Stimulated activated naive CD4-positive, alpha-beta T cell treated with Interleukin-2 at 50 U/mL for 16 hours (primary cell): ENCODE data around the gene ISG15.
A peak's percentile ranks its signal among the peaks of the same experiment; 100 is the strongest.

Source experiments
- DNase-seq: peaks from one replicate; lab custom pipeline; 2025; lab: John Stamatoyannopoulos, UW

Gene ISG15

DNA sequence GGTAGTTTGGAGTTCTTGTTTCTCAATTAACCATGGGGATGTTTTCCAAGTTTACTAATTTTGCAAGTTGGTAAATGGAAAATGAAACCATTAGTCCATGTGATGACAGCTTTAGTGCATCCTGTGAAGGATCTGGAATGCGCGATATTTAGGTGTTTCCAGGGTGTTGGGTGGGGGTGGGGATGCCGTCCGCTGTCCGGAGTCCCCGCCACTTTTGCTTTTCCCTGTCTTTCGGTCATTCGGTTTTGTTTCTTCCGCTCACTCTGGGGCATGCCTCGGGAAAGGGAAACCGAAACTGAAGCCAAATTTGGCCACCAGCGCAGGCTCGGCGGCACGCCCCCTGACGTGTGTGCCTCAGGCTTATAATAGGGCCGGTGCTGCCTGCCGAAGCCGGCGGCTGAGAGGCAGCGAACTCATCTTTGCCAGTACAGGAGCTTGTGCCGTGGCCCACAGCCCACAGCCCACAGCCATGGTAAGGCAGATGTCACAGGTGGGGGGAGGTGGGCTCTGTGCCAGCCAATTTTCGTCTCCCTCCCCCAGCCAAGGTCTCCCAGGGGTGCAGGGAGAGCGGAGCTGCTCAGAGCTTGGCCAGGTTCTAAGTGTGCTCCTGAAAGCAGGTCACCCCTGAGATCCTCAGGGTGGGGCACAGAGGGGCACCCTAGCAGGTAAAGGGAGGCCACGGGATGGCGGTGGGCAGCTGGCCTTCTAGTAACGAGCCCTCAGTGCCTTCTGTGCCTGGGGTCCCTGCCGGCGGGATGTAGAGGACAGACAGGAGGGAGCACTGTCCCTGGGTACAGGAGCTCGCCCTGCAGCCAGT lies at the start of gene ISG15:
ISG15 (plus strand) TSS at position 393 of the 817 bp plus-strand sequence; CDS start at position 470, 77 bp downstream.
- DNase-seq, result peak; percentile 84

DNA sequence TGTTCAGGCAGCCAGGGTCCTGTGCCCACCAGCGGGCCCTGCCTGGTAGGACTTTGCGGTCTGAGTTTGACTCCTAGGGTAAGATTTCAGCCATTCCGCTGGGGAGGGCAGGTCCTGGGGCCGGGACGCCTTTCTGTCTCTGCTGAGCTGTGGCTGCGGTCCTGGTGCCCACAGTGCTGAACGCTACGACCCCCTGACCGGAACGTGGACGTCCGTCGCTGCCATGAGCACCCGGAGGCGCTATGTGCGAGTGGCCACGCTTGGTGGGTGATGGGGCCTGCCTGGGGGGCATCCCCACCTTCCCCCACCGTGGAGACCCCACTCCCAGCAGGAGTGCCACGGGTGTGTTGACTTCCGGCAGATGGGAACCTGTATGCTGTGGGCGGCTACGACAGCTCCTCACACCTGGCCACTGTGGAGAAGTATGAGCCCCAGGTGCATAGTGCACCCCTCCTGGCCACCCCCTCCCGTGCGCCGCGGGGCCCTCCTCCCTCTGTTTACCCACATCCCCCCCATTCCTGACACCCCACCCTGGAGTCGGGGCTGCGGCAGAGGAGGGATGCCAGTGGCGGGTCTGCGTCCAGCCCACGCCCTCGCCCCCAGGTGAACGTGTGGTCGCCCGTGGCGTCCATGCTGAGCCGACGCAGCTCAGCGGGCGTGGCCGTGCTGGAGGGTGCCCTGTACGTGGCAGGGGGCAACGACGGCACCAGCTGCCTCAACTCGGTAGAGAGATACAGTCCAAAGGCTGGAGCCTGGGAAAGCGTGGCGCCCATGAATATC lies 49.4 kb upstream of the ISG15 start:
- no peak for DNase-seq

DNA sequence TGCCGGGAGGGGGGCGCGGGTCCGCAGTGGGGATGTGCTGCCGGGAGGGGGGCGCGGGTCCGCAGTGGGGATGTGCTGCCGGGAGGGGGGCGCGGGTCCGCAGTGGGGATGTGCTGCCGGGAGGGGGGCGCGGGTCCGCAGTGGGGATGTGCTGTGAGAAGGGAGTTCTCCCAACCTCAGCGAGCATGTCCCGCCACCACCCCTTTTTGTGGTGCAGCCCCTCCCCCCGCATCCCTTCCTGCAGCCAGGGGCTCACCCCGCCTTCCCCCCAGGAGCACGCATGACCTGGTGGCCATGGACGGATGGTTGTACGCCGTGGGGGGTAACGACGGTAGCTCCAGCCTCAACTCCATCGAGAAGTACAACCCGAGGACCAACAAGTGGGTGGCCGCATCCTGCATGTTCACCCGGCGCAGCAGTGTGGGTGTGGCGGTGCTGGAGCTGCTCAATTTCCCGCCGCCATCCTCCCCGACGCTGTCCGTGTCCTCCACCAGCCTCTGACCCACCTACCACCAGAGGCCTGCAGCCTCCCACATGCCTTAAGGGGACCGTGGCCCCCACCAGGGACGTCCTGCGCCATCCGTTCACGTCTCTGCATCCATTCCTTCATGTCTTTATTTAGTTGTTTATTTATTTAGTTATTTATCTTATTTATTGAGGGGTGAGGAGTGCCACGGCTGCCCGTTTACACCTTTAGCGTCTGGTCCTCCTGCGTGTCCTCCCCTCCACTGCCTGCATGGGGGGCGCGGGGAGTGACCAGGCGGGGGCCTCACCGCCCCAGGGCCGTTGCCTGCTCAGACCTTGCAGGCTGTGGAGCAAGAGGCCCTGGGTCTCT lies 48.4 kb upstream of the ISG15 start:
- no peak for DNase-seq

DNA sequence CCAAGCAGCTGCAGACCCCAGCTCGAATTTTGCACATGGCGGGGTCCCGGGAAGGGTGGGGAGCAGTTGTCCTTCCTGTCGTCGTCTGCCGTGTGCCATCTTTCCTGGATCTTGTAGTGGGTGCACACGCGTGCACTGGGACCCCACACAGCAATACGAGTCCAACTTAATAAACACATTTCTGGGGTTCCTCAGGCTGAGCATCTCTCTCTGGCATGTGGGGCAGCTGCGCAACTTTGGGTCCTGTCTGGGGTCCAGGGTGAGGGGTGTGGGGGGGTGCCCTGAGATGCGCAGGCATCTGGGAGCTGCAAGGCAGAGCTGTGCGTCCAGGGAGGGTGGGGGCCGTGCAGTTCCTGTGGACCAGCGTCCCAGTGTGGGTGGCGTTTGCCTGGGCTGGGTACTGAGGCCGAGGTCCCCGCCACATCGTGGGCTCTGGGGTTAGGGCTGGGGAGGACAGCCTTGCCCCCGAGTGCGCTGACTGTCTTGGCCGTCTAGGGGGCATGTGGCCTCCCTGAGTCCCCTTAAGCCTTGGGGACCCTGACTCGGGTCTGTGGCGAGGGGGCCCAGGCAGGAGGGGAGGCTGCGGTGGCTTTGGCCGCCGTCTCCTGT lies 47.7 kb upstream of the ISG15 start:
- no peak for DNase-seq

DNA sequence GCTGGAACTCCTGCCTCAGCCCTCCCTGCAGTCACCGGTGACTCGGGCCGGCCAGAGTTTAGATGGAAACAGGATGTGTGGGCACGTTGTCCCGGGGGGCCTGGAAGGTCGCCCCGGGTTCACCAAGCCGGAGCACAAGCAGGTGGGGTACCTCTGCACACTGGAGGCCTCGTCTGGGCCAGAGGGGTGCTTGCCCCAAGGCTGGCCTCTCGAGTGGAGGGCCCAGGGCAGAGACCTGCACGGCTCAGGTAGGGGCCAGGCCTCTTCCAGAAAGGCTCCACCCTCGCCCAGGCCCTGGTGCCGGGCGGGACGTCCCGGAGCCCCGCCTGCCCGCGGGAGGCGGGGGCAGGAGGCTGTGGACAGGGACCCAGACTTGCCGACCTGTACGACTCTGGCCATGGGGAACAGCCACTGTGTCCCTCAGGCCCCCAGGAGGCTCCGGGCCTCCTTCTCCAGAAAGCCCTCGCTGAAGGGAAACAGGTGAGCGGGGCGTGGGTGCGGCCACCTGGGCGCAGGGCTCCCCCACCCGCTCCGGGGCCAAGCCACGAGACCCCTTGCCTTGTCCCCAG lies 47.1 kb upstream of the ISG15 start, which contains the start of gene PLEKHN1:
PLEKHN1 (plus strand) TSS at position 348 of the 569 bp plus-strand sequence; CDS start at position 398, 50 bp downstream.
- no peak for DNase-seq

DNA sequence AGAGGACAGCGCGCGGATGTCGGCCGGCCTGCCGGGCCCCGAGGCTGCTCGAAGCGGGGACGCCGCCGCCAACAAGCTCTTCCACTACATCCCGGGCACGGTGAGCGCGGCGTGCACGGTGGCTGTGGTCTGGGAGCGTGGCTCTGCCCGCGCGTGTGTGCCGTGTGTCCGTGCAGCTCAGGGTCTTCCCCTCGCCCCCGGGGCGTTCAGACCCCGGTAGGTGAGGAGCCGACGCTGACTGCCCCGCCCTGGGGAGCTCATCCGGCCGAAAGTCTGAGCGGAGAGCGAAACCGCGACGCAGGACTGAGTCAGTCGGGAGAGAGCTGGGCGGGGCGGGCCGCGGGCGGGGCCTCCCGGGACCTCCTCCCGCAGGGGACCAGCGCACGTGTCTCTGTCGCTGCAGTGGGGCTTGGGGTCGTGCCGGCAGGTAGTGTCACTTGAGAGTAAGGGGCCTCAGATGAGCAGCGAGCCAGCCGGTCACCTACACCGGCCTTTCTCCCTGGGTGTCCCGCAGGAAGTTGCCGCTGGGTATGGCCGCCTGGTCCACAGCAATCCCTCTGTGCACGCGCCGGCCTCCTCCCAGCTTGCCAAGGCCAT lies 46.5 kb upstream of the ISG15 start:
- DNase-seq, result peak; percentile 83

DNA sequence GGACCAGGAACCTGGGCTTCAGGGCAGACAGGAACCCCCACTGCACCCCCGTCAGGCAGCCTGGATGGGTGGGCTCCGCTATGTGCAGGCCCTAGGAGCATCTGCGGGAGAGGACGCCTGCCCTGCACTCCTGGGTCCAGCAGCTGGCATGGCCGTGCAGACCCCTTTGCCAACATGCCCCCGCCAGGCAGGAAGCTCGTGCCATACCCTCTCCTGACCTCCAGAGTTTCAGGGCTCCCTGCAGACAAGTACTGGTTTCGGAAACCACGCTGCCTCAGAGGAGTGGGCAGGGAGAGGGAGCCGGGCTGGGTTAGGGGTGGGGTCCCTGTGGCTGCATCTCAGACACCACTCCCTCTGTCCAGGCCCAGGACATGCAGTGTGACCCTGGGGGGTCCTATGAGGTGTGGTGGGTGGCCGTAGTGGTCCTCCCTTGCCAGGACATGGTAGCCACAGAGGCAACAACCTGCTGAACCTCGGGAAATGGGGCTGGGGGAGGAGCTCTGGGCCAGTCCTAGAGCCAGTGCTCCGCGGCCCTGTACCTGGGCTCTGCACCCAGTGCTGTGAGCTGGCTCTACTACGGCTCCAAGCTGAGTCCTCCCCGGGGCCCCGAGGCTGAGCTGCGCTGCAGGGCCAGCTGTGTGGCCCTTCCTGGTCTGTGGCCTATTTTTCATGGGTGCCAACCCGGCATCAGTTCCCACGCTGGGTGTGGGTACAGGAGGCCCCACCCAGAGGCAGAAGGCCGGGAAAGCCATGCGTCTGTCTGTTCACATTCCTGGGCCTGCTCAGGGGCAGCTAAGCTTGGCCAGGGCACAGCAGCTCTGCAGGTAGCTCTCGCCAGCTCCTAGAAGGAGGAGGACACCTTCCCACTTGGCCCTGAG lies 45.6 kb upstream of the ISG15 start:
- DNase-seq, result no peak

DNA sequence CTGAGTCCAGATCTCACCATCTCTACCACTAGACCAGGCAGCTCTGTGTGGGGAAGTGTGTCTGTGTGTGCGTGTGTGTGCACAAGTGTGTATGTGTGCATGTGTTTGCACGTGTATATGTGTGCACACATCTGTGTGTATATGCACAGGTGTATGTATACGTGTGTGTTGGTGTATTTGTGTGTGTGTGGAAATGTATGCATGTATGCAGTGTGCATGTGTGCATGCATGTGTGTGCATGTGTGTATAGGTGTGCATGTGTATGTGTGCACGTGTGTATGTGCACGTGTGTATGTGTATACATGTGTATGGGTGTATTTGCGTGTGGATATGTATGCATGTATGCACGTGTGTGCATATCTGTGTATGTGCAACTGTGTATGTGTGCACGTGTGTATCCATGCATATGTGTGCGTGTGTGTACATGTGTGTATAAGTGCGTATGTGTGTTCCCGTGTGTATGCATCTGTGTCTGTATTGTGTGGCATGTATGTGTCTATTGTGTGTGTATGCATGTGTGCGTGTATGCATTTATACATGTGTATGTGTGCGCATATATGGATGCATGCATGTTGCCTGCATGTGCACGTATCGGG lies 43.9 kb upstream of the ISG15 start:
- no peak for DNase-seq

DNA sequence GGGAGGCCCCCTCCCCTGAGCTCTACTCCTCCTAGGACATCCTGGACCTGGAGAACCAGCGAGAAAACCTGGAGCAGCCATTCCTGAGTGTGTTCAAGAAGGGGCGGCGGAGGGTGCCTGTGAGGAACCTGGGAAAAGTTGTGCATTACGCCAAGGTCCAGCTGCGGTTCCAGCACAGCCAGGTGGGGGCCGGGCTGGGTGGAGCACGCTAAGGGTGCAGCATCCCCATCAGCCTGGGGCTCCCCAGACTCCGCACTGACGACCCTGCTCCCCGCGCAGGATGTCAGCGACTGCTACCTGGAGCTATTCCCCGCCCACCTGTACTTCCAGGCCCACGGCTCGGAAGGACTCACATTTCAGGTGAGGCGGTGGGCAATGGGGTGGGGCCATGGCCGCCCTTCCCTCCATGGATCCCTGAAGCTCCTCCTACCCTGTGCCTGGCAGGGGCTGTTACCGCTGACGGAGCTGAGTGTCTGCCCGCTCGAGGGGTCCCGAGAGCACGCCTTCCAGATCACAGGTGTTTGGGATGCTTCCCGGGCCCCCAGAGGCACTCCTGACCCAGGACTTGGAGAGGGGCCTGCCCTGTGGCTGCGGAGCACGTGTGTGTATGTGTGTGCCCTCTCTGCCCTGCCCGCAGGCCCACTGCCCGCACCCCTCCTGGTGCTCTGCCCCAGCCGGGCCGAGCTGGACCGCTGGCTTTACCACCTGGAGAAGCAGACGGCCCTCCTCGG lies 42.9 kb upstream of the ISG15 start:
- DNase-seq, result no peak

DNA sequence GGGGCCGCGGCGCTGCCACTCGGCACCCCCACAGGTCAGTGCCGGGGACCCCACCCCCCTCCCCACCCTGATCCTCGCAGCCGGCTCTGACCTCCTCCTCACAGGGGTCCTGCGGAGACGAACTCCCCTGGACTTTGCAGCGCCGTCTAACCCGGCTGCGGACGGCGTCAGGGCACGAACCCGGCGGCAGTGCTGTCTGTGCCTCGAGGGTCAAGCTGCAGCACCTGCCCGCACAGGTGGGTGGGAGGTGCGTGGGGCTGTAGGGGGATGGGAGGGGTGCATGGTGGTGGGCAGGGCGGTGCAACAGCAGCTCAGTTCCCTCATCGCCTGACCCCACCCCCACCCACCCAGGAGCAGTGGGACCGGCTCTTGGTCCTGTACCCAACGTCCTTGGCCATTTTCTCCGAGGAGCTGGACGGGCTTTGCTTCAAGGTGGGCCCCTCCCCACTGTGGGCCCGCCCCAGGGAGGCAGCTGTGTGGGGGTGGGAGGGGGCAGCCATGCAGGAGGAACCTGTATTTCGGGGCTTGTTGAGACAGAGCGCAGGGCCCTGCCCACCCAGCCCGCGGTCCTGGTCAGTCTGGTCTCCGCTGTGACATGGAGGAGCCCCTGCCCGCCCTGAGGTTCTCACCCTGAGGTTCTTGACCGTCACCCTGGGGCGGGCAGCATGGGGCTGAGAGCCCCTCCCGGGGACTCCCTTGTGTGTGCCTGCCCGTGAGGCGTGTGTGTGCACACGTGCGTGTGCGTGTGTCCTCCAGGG lies 42.1 kb upstream of the ISG15 start:
- DNase-seq, result no peak

DNA sequence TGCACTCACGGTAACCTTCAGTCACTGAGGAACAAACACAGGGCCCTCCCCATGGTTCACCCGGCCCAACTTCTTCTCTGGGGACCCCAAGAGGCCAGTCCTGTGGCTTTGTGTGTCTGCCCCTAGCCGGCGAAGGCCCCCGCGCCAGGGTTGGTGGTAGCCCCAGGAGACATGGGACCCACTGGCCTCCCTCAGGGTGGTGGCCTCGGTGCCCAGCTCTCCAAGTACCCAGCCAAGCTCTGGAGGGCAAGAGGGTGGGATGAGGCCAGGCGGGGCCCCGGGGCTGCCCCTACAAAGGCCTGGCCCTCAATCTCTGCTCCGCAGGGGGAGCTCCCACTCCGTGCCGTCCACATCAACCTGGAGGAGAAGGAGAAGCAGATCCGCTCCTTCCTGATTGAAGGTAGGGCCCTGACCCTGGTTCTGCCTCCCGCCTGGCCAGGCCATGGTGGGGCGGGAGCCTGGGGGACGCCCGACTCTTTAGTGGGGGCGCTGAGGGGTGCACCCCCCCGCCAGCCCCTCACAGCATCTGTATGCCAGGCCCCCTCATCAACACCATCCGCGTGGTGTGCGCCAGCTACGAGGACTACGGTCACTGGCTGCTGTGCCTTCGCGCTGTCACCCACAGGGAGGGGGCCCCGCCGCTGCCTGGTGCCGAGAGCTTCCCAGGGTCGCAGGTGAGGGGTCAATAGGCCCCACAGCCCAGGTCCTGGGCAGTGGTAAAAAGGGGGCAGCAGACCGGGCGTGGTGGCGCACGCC lies 41.4 kb upstream of the ISG15 start:
- DNase-seq, result no peak

DNA sequence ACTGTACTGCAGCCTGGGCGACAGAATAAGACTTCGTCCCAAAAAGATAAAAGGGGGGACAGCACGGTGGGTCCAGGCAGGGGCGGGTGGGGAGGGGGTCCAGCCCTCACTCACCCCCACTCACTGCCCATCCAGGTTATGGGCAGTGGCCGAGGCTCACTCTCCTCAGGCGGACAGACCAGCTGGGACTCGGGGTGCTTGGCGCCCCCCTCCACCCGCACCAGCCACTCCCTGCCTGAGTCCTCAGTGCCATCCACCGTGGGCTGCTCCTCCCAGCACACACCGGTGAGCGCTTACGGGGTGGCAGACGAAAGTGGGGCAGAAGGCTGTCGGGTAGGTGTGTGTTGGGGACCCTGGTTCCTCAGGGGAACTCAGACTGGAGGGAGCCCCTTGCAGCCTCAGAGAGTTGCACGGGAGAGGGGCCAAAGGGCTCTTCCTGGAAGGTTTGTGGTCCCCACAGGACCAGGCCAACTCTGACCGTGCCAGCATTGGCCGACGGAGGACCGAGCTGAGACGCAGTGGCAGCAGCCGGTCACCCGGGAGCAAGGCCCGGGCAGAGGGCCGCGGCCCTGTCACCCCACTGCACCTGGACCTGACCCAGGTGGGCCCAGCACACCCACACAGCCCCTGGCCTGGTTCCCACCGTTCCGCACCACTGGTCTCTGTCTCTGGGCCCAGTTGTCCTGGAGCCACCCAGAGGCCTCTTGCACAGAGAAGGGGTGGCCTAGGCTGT lies 40.4 kb upstream of the ISG15 start:
- no peak for DNase-seq

DNA sequence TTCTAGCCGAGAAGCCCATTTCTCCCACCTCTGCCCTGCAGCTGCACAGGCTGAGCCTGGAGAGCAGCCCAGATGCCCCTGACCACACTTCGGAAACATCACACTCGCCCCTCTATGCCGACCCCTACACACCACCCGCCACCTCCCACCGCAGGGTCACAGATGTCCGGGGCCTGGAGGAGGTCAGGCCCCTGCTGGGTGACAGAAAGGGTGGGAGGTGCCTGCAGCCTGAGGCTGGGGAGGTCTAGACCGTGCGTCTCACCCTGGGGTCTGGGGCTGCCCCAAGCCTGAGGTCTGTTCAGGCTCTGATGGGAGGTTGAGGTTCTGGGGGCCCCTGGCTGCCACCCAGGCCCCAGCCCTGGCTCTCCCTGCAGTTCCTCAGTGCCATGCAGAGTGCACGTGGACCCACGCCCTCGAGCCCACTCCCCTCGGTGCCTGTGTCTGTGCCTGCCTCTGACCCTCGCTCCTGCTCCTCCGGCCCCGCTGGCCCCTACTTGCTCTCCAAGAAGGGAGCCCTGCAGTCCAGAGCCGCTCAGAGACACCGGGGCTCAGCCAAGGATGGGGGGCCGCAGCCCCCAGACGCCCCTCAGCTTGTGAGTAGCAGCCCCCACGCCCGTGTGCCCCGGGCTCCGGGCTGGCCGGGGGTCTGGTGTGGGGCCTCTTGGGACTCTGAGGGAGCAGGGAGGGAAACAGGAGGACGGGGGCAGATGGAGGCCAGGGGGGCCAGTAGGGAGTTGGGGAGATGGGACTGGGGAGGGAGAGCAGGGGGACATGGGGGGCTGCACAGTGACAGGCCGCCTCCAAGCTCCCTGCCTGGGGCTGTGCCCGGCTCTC lies 39.6 kb upstream of the ISG15 start:
- no peak for DNase-seq

DNA sequence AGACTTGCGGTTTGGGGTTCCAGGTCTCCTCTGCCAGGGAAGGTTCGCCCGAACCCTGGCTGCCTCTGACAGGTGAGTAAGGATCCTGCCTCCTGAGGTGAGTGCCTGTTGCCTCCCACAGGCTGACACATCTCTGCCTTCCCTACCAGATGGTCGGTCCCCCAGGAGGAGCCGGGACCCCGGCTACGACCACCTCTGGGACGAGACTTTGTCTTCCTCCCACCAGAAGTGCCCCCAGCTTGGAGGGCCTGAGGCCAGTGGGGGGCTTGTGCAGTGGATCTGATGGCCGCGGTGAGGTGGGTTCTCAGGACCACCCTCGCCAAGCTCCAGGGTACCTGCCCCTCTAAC lies 39.0 kb upstream of the ISG15 start:
- no peak for DNase-seq

DNA sequence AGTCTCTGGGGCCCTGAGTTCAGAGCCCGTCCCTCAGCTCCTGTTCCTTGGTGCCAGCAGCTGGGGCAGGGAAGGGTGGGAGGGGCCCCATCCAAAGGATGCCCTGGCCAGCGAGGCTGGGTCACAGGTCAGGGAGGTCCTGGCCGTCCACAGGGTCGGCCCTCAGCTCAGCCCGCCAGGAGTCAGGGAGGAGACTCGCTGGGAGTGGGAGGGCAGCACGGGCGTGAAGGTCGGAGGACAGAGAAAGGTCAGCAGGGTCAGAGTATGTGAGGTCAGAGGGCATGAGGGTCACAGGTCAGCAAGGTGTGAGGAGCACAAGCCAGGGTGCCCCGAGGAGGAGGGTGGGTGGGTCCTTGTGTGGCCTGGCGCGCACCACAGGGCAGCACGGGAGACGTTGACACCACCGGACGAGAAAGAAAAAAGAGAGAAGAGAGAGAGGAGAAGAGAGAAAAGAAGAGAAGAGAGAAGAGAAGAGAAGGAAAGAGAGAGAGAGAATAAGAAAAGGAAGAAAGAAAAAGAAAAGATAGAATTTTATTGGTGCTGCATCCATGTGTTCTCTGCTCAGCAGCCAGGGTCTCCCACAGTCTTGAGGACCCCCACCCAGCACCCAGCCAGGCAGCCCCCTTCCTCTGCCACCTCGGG lies 38.5 kb upstream of the ISG15 start:
- DNase-seq, result no peak
